ENCODE results near the gene YWHAE. TPM values are rescaled to one million over a fixed set of nuclear protein-coding genes. Genes with fewer than 3 reads are reported as not detected.
"Not testable (repeated sequence)": the region's sequence is repeated elsewhere in the genome, so short reads cannot be mapped to it uniquely, and the experiment has no call there.

The YWHAE gene
- total and polyA plus RNA-seq, 10 donors: 104 to 645 (median 281) TPM

- Histone ChIP-seq H3K36me3 (no peaks in the 10 kb centered on the region), H3K9me3 (no peaks in the 10 kb centered on the region), H3K4me1 (no peaks in the 10 kb centered on the region), H3K4me3 (no peak overlapping the region), H3K27me3 (replicated peaks in 1 of 7) (peaks cover 0 to 73% (median 13%) of the 10 kb centered on the region in 7 donors), H3K27ac (no peak overlapping the region)
- intact Hi-C loops (cut with DNase I; ENCODE audit: low total_unique reads): no loop called here
- TF ChIP-seq POLR2A (IDR thresholded peaks at IDR 0.05): no peak
- TF ChIP-seq CTCF (IDR thresholded peaks at IDR 0.05 in 8 of 11, conservative IDR thresholded peaks at IDR 0.05 in 3 of 11): no peak
- no peak for TF ChIP-seq POLR2AphosphoS5 (IDR thresholded peaks at IDR 0.05)
- WGBS, 5 donors: 58 to 80% (median 72%) methylated on average over 10 of the region's 10 CpGs
- no peak for DNase-seq
Observed at GRCh38 chr17:1315409-1315808, 84.6 kb downstream of the YWHAE start.

GRCh38 chr17:1313270-1314005 is 86.6 kb downstream of the YWHAE start:
- no peaks in the 10 kb centered on the region for H3K36me3 ChIP-seq
- H3K4me3 ChIP-seq: no peak overlapping the region
- WGBS, 5 donors: 77 to 87% (median 81%) methylated on average over 8 of the region's 8 CpGs
- peaks cover 0 to 54% (median 13%) of the 10 kb centered on the region in 7 donors for H3K27me3 ChIP-seq (replicated peaks in 1 of 7)
- DNase-seq: no peak
- intact Hi-C loops (cut with DNase I; ENCODE audit: low total_unique reads): no loop called here
- H3K4me1 ChIP-seq: no peaks in the 10 kb centered on the region
- no peak for TF ChIP-seq CTCF (IDR thresholded peaks at IDR 0.05 in 8 of 11, conservative IDR thresholded peaks at IDR 0.05 in 3 of 11)
- no peak for TF ChIP-seq POLR2A (IDR thresholded peaks at IDR 0.05)
- no peak for TF ChIP-seq POLR2AphosphoS5 (IDR thresholded peaks at IDR 0.05)
- no peaks in the 10 kb centered on the region for H3K9me3 ChIP-seq
- H3K27ac ChIP-seq: no peak overlapping the region

GRCh38 chr17:1312261-1312870 is 87.7 kb downstream of the YWHAE start:
- Histone ChIP-seq H3K27ac (no peak overlapping the region), H3K27me3 (replicated peaks in 1 of 7) (peaks cover 0 to 56% (median 13%) of the 10 kb centered on the region in 7 donors), H3K36me3 (no peaks in the 10 kb centered on the region), H3K4me3 (no peak overlapping the region), H3K9me3 (no peaks in the 10 kb centered on the region), H3K4me1 (no peaks in the 10 kb centered on the region)
- no peak for DNase-seq
- TF ChIP-seq CTCF (IDR thresholded peaks at IDR 0.05 in 8 of 11, conservative IDR thresholded peaks at IDR 0.05 in 3 of 11) (no peak), POLR2A (IDR thresholded peaks at IDR 0.05) (no peak), POLR2AphosphoS5 (IDR thresholded peaks at IDR 0.05) (no peak)
- WGBS, 5 donors: 58 to 84% (median 63%) methylated on average over 6 to 9 of the region's 9 CpGs
- intact Hi-C loops (cut with DNase I; ENCODE audit: low total_unique reads): no loop called here

GRCh38 chr17:1307829-1308228 is 92.2 kb downstream of the YWHAE start:
- DNase-seq; H3K27ac ChIP-seq; H3K4me1 ChIP-seq; intact Hi-C loops (cut with DNase I; ENCODE audit: low total_unique reads); H3K36me3 ChIP-seq; H3K9me3 ChIP-seq; H3K4me3 ChIP-seq: not testable (repeated sequence)
- WGBS, 5 donors: 66 to 81% (median 75%) methylated on average over 11 to 13 of the region's 16 CpGs
- peaks cover 0 to 53% (median 0%) of the 10 kb centered on the region in 7 donors for H3K27me3 ChIP-seq (replicated peaks in 1 of 7)

Data from spleen (tissue), 11 donors.